Activated T-helper 1 cell treated with Interleukin-2 at 50 U/mL for 16 hours (primary cell): ENCODE measurements around the gene RPTOR.
"Not testable (repeated sequence)": the region's sequence is repeated elsewhere in the genome, so short reads cannot be mapped to it uniquely, and the experiment has no call there.

Experiments used
- DNase-seq: peaks from one replicate; pipeline ENCODE4 v3.0.0-alpha.2; 2020; ENCODE audit warnings: low read depth

The RPTOR gene

DNA sequence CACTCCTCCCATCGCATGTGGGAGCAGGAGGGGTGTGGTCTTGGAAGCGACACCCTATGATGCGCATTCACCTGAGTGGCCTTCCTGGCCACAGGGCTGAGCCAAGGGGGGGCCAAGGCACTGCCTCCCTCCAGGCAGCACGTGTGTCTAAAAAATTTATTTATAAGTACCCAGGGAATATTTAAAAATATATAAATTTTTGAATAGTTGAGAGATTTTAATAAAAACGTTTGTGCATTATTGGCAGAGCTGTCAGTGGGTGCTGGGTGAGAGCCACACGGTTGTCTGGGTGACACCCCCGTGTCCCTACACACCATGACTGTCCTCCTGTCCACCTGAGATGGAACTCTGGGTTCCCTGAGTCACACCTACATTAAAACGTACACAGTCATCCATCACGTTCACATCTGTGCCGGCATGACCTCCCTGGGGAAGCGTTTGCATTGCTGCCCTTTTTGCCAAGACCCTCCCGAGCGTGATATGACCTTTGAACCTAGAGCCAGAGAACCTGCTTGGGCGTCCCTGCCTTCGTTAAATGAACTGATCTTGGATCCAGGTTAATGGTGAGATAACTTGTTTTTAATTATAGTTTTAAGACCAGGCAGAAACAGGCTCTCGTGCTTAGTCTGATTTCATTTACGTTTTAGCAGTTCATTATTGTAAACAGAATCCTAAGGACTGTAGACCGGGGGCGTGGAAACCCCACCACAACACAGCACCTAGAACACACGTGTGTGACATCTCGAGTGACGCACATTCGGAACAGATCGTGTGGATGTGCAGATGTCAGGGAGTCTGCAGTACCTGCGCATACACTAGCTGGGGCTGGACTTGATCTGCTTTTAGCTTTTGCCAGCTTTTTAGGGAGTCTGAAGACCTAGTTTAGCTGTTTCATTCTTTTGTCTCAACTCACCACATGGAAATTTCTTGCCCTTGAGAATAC lies 254.2 kb downstream of the RPTOR start:
- no peak for DNase-seq

DNA sequence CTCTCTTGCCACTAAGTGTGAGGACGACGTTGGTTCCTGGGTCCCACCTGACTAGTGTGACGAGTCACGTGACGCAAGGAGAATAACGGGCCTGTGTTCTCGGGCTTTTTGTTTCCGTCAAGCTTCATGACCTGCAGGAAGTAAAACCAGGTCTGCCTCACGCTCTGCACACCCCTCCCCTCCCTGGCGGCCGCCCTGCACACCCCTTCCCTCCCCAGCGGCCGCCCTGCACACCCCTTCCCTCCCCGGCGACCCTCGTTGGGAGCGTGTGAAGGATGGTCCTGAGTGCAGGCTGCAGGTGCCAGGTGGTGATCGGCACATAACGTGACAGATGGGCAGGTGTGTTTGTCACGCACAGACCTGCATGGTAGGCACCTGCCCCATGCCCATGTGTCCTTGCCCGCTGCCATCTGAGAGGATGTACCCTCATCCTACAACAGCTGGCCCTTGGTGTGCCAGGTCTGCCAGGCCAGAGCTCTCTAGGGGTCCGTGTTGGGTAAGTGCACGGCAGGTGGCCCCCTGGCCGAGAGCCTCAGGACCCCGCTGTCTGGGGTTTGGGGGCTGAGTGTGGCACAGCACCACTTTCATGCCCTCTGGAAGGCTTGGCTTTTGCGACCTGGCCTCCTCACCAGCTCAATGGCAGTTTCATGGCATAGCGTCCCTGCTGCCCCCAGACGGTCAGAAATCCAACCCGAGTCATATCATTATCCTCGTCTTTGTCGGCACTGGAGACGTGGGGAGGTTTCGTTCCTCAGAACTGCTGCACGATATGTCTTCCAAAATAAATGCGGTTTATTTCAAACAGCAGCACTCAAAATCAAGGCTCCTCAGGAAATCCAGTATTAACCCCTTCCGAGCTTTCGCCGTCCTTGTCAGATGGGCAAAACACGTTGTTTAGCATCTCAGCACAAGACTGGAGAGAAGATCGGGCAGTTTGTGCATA lies 255.2 kb downstream of the RPTOR start:
- DNase-seq, result no peak

DNA sequence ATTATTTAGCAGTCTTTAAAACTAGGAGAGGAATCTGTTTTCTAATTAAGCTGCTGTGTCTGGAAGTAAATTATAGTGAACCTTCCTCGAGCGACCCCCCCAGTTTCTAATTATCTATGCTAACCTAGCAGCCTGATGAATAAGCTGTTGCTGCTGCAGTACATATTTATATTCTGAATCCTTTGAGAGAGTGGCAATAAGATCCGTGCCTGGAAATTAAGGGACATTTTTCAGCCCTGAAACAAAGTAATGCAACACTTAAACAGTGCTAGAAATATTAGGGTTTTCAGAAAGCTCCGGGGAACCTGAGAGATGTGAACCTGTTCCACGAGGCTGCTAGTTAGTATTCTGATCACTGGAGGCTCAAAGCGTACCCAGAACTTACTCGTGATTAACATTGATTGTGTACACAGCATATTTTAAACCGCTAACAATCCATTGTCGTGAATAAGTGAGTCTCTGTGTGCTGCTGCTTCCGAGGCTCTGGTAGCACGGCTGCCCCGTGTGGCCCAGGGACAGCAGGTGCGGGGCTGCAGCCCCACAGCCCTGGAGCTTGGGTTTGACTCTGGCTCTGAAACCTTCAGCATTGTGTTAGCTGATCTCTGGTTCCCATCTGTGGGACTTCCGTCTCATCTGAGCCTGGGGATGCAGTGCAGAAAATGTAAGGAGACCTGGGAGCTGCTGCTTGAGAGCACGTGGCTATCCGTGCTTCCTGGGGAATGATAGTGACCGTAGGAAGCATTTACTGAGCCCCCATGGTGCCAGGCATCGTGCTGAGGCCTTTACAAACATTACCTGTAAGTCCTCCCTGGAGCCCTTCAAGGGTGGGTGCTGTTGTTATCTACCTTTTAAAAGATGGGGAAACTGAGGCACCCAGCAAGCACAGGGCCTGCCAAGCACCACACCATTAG lies 256.1 kb downstream of the RPTOR start:
- DNase-seq, result no peak

DNA sequence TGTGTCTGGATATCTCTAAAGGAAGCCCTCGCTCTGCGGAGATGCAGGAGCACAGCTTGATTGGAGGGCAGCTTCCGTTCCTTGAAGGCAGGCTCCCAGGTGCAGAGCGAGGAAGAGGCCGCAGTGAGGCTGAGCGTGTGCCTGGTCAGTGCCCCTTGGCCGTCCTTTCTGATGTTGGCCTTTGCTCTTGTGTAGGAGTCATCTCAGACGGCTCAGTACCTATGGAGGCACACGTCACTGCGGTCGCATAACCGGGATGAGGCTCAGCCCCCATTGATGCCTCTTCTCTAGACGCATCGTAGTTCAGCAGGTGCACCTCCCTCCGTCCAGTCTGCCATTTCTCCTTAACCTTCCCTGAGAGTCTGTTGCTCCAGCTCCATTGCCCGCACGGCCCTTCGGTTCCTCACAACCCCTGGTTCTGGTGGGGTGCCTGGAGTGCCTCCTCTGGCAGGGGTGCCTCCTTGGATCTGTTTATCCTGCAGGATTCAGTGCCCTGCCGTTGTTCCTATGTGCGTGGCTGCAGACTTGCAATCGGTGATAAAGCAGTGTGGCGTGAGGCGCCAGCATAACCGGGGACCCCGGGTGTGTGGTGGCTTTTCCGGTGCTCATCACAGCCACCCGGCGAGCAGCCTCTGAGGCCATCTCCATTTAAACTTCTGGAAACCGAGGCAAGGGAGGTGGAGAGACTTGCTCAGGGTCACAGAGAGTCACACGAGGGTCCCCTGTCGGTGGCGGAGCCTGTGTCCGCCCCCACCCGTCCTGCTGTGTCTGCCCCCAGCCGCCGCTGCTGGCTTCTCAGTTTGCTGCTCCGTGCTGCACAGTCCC lies 258.2 kb downstream of the RPTOR start:
- no peak for DNase-seq

DNA sequence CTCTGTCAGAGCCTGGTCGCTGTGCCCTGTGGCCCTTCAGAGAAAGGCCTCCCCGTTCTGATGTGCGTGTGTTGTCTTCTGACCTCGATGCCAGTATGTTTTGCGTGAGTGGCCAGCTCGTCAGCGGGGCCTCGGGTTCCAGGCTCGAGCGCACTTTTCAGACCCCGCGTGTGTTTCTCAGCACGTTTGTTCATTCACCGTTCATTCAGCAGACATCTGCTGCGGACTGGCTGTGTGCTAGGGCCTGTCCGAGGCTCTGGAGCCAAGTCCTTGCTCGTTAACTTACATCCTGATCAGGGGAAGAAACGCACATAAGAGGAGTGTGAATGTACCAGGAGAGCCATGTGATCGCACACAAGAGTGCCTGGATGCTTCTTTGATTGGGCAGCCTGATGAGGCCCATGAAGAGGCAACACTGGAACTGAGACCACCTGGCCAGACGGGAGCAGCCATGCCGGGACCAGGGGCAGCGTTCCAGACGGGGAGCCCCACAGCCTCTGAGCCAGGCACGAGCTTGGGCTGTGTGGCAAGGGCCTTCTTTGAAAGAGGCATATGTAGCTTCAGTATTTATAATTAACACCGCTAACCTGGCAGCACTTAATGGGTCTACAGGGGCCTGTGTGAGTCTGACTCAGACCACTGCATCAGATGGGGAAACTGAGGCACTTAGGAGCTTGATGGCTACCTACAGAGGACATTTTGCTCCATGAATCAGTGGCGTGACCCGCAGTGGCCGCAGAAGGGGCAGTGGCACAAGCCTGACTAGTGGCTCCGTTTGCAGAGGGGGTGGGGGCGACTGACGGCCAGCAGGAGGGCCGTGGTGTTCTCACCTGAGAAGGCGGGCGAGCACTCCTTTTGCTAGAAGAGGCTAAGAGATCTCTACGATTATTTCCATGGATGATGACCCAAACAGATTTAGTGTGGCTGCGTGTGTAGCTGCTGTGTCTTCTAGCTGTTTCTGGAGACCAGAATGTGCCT lies 259.1 kb downstream of the RPTOR start:
- no peak for DNase-seq

DNA sequence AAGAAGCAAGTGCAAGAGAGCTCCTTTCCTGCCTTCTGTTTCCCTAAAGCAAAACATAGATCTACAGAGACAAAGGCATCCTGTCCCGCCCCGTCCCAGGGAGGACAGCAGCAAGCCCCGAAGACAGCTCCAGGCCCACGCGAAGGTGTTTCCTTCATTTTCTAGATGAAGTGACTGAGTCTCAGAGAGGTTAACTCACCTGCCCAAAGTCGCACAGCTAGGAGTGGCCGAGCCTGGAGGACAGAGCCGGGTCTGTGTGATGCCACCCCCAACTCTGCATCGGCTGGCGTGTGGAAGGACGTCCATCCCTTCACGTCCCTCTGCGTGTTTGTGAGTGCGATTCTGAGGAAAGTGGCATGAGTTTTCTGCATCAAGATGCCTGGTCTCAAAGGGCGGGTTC lies 259.8 kb downstream of the RPTOR start:
- DNase-seq, result no peak

DNA sequence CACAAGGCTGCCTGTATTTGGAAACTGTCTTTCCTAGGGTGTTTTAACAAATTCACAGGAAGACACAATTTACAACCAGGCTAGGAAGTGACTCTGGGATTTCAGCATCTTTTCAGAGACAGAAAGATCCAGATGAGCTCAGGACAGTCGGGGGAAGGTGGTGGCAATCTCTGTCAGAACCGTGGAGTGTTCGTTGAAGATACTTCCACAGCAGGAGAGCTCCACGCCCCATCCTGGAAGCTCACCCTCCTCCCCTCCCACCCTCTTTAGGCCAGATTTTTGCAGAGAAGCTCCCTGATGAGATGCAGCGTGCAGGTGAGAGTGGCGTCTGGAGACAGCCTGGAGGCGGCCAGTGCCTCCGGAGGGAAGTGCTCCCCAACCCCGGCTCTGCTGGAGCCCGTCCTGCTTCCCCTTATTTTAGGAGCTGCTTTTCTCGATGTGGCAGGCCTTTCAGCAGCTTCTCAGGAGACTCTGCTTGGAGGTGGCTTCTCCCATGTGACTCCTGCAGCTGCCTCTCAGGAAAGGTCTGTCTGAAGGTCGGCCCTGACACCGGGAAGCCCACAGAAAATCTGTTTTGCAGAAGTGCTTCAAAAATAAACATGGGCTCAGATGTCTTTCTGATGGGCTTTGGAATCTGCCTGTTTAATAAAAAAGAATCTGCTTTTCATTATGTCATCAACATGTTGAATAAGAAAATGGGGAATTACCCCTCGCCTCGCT lies 260.6 kb downstream of the RPTOR start:
- no peak for DNase-seq

DNA sequence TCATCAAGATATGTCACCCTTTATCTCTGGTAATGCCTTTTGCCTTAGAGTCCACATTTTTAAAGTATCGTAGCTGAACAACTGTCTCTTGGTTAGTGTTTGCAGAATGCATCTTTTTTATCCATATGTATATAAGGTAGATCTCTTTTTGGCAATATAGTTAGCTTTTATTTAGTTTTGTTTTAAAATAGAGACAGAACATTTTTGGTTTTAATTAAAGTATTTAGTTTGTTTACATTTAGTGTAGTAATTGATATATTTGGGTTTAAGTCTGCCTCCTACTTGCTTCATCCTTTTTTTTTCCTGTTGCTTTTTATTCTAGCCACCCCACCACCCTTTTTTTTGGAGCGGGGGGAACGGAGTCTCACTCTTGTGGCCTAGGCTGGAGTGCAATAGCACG lies 262.4 kb downstream of the RPTOR start:
- DNase-seq, result no peak

DNA sequence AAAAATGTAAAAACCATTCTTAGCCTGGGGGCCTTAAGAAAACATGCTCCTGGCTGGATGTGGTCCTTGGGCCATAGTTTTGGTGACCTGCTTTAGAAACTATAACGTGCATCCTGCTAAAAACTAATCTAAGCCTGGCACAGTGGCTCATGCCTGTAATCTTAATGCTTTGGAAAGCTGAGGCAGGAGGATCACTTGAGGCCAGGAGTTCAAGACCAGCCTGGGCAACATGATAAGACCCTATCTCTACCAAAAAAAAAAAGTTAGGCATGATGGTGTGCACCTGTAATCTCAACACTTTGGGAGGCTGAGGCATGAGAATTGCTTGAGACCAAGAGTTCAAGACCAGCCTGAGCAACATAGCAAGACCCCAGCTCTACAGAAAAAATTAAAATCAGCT lies 263.2 kb downstream of the RPTOR start:
- no peak for DNase-seq

DNA sequence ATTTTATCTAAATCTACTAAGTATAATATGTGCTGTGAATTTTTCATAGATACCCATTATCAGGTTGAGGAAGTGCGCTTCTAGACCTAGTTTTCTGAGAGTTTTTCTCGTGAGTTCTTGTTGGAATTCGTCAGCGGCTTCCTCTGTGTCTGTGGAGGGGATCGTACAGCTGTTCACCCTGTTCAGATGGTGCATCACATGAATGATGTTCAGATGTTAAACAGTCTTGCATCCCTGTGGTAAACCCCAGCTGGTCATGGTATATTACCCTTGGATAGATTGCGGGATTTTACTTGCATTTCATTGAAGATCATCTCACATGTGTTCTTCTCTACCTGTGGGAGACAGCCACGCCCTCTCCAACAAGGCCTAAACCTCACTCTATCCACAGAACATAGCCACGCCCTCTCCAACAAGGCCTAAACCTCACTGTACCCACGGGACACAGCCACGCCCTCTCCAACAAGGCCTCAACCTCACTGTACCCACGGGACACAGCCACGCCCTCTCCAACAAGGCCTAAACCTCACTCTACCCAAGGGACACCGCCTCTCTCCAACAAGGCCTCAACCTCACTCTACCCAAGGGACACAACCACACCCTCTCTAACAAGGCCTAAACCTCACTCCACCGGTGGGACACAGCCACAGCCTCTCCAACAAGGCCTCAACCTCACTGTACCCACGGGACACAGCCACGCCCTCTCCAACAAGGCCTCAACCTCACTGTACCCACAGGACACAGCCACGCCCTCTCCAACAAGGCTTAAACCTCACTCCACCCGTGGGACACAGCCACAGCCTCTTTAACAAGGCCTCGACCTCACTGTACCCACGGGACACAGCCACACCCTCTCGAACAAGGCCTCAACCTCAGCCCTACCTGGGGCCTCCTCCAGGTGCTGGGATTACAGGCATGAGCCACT lies 266.8 kb downstream of the RPTOR start:
- no peak for DNase-seq

DNA sequence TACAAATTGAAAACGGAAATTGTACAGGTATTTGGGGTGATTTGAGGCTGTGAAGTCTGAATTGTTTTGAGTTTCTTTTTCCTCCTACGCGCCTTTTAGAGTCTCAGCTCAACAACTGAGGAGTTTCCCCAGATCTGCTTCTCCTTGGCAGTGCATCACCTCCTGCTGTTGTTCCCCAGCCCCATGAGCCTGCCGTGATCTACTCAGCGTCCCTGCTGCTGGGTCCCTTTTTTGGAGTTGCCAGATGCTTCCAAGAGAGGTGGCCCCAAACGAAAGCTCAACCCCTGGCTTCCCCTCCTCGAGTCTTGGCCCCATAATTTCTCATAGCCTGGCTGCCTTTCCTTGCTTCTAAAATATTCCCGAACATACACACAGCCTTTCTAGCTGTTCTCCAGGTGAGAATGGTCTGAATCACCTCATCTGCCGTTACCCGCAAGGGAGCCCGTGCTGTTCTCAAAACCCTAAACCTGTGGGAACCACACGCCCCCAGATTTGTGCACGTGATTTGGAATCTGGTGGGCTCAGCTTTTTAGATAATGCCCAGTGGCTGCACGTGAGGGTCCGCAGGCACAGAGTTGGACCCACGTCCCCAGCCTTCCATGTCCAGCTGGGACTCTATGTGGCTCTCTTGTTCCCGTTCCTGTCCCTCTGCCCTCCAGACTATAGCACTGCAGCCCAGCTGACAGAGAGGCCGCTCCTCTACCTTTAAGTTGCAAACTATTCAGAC lies 267.9 kb downstream of the RPTOR start:
- no peak for DNase-seq

DNA sequence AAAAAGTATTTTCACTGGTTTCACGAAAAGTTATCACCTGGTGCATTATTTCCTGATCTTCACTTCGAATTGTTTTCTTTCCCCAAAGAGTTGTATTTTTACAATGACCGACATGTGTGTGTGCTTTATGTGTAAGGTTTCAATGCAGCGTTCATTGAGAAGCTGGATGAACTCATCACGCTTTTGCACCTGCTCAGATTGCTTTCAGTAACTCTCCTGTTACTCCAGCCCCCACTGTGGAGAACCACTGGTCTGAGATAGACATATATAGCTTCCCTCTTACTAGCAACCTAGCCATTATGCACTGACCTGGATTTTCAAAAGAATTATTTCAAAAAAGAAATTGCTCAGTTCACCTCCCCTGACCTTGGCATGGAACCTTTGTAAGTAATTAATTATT lies 268.7 kb downstream of the RPTOR start:
- no peak for DNase-seq

DNA sequence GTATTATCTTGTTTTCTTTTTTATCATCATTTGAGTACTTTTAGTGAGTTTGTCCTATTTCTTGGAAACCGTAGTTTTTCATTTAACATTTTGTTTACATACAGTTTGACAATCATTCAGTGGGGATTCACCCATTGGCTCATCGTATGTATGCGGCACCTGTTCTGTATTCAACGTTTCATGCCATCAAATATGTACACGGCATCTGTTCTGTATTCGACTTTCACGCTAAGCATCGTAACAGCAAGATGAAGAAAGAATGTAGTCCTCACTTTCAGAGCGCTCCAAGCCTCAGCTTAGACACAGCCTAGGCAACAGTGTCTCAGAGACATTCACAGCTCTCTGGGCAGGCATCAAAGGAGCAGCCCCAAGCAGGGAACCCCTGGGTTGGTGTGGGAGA lies 269.9 kb downstream of the RPTOR start:
- no peak for DNase-seq

DNA sequence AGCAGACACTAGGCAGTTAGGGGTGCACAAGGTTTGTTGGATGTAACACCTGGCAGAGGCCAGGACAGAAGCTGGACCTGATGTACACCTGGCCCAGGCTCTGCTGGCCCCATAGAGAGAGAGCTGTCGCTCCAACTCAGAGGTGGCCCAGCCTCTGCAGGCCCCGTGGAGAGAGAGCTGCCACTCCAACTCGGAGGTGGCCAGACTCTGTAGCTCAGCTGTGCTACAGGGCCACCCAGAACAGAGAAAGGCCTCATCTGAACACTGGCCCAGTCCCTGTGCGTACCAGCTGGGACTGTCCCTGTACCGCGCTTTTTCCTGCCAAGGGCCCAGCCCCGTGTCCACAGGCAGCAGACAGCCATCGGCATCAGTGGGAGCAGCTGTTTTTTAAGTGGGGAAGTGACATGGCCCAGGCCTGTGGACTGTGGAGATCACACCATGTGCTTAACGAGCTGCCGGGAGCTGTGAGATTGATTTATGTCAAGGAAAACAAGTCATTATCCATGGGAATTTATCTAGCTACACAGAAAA lies 270.6 kb downstream of the RPTOR start:
- no peak for DNase-seq

DNA sequence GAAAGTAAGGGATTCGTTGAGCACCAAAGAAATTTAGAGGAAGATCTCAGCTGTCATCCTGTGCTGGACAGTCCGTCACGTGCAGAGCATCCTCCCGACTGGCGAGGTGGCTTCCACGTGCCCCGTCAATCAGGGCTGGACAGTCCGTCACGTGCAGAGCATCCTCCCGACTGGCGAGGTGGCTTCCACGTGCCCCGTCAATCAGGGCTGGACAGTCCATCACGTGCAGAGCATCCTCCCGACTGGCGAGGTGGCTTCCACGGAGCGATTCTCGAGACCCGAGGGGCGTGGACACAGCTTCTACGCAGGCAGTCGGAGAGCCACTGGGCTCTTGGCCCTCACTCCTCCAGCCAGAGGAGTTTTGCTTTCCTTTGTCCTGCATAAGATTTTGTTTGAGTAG lies 271.1 kb downstream of the RPTOR start:
- not testable (repeated sequence) for DNase-seq

DNA sequence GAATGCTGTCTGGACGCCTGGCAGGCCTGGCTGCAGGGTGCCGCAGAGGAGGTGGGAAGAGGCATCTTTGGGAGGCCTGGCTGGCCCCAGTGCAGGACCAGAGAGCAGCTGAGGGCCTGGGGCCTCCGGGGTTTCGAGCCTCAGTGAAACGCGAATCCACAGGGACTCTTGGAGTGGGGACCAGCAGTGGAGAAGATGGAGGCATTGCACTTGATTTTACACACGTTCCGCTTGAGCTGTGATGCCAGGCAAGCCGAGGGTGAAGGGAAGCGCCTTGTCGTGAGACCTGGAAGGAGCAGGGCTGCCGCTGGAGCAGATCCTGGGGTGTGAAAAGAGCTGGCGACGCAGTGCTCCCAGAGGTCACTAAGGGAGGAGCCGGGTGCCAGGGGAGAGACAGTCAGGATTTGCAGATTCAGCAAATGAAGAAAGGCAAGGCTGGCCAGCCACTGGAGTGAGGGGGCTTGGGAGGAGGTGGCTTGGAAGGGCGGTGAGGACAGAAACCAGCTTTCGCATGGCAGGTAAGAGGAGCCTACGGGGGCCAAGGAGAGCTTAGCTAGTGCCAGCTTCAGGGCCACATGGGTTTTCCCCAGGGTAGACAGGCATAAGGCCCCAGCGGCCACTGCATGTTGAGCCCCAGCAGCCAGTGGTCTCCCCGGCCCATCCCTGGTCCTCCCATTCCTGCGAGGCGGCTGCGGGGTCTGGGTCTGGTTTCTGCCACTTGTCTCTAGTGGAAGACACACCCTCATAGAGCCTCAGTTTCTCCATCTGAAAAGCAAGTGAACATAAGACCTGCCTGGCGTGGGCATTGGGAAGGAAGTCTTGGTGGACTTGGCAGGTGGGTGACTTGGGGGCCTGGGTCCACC lies 271.8 kb downstream of the RPTOR start:
- DNase-seq, result no peak
